HepG2 (cell line): ENCODE measurements around the gene RIT2.

ENCODE experiments used
- EP300 ChIP-seq, 3 experiments: sonication (generic) in 1 of 3; formaldehyde crosslinking in 1 of 3; IDR thresholded peaks; 2 replicates each; pipeline versions ENCODE4 v1.5.1 to v1.6.1; 2011 to 2020; ENCODE audit warnings: low read depth in 2 of 3, low read length in 2 of 3, borderline replicate concordance in 1 of 3, improper control_type of control experiment in 1 of 3, mild to moderate bottlenecking in 1 of 3, missing genetic modification reagents in 1 of 3, moderate library complexity in 1 of 3
- ETV6 ChIP-seq: sonication (generic); formaldehyde crosslinking; conservative IDR thresholded peaks from 2 replicates; pipeline ENCODE4 v1.4.0; 2020; ENCODE audit warnings: missing genetic modification reagents
- HDAC6 ChIP-seq: fragments of 200-600 bp; sonication (generic); IDR thresholded peaks from 2 replicates; pipeline ENCODE4 v1.7.0; 2017; ENCODE audit warnings: mild to moderate bottlenecking, antibody characterized with exemption, low read length, low read depth
- POLR2A ChIP-seq, 2 experiments: IDR thresholded peaks; 2 replicates each; pipeline ENCODE4 v1.6.1; 2011; ENCODE audit warnings: low read depth in 2 of 2, low read length in 2 of 2, mild to moderate bottlenecking in 1 of 2, moderate library complexity in 1 of 2; ENCODE audit not compliant: insufficient read depth in 1 of 2
- SIX1 ChIP-seq: sonication (generic); formaldehyde crosslinking; IDR thresholded peaks from 2 replicates; pipeline ENCODE4 v1.4.0; 2020; ENCODE audit warnings: missing genetic modification reagents, borderline replicate concordance
- SRF ChIP-seq: IDR thresholded peaks from 2 replicates; pipeline ENCODE4 v1.6.1; 2011; ENCODE audit warnings: mild to moderate bottlenecking, low read depth, low read length, moderate library complexity
- ZNF335 ChIP-seq: sonication (generic); formaldehyde crosslinking; IDR thresholded peaks from 2 replicates; pipeline ENCODE4 v1.4.0; 2020; ENCODE audit warnings: missing genetic modification reagents
- ZNF782 ChIP-seq: sonication (generic); formaldehyde crosslinking; IDR thresholded peaks from 2 replicates; pipeline ENCODE4 v1.4.0; 2020; ENCODE audit warnings: missing genetic modification reagents, mild to moderate bottlenecking, borderline replicate concordance
- TF ChIP-seq, protein P1 (sequence below): sonication (generic); formaldehyde crosslinking; IDR thresholded peaks from 2 replicates; pipeline ENCODE4 v1.8.1; 2022; ENCODE audit warnings: low read depth, mild to moderate bottlenecking, missing genetic modification reagents
- TF ChIP-seq, protein P2 (sequence below), 2 experiments: IDR thresholded peaks; 2 replicates each; pipeline ENCODE4 v1.6.1; 2011 to 2012; ENCODE audit warnings: low read length in 2 of 2, borderline replicate concordance in 1 of 2, low read depth in 1 of 2, mild to moderate bottlenecking in 1 of 2, moderate library complexity in 1 of 2
- TF ChIP-seq, protein P3 (sequence below): sonication (generic); formaldehyde crosslinking; IDR thresholded peaks from 2 replicates; pipeline ENCODE4 v1.8.1; 2022; ENCODE audit warnings: mild to moderate bottlenecking, missing genetic modification reagents
- TF ChIP-seq, protein P4 (sequence below), 2 experiments: sonication (generic) in 1 of 2; formaldehyde crosslinking in 1 of 2; IDR thresholded peaks; 2 replicates each; pipeline versions ENCODE4 v1.4.0 to v1.6.1; 2016 to 2020; ENCODE audit warnings: borderline replicate concordance in 1 of 2, low read depth in 1 of 2, mild to moderate bottlenecking in 1 of 2, missing genetic modification reagents in 1 of 2

DNA sequence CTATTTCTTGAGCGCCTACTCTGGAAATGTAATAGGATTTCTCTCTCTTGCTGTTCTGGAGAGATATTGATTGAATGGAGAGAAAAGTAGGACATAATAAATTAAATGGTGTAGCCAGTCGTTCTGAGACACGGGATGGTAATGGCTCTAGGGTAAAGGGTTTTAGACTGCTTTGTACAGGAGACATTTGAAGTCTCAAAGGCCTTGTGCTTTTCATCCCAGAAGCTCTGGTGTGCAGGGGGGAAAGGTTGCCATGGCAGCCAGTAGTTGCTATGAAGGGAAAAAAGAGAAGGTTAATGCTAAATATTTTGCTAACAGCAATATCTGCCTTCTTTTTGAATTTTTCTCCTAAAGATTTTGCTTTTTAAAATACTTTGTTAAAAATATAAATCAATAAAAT, 359.3 kb downstream of the RIT2 start:
- TF ChIP-seq ZNF782 (no peak), EP300 (IDR thresholded peaks at IDR 0.05; ENCODE audit: low read depth in 2 of 2, low read length in 2 of 2) (no peak), EP300 (CRISPR knock-in tag; IDR thresholded peaks at IDR 0.05; ENCODE audit: borderline replicate concordance) (no peak), POLR2A (IDR thresholded peaks at IDR 0.05; ENCODE audit: insufficient read depth in 1 of 2, low read depth in 2 of 2, low read length in 2 of 2) (no peak), HDAC6 (no peak), ZNF335 (CRISPR knock-in tag) (no peak), ETV6 (no peak), SIX1 (CRISPR knock-in tag) (no peak), SRF (no peak)
- TF ChIP-seq, protein P1, sequence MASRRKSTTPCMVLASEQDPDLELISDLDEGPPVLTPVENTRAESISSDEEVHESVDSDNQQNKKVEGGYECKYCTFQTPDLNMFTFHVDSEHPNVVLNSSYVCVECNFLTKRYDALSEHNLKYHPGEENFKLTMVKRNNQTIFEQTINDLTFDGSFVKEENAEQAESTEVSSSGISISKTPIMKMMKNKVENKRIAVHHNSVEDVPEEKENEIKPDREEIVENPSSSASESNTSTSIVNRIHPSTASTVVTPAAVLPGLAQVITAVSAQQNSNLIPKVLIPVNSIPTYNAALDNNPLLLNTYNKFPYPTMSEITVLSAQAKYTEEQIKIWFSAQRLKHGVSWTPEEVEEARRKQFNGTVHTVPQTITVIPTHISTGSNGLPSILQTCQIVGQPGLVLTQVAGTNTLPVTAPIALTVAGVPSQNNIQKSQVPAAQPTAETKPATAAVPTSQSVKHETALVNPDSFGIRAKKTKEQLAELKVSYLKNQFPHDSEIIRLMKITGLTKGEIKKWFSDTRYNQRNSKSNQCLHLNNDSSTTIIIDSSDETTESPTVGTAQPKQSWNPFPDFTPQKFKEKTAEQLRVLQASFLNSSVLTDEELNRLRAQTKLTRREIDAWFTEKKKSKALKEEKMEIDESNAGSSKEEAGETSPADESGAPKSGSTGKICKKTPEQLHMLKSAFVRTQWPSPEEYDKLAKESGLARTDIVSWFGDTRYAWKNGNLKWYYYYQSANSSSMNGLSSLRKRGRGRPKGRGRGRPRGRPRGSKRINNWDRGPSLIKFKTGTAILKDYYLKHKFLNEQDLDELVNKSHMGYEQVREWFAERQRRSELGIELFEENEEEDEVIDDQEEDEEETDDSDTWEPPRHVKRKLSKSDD (CRISPR knock-in tag), result no peak
- TF ChIP-seq, protein P2, sequence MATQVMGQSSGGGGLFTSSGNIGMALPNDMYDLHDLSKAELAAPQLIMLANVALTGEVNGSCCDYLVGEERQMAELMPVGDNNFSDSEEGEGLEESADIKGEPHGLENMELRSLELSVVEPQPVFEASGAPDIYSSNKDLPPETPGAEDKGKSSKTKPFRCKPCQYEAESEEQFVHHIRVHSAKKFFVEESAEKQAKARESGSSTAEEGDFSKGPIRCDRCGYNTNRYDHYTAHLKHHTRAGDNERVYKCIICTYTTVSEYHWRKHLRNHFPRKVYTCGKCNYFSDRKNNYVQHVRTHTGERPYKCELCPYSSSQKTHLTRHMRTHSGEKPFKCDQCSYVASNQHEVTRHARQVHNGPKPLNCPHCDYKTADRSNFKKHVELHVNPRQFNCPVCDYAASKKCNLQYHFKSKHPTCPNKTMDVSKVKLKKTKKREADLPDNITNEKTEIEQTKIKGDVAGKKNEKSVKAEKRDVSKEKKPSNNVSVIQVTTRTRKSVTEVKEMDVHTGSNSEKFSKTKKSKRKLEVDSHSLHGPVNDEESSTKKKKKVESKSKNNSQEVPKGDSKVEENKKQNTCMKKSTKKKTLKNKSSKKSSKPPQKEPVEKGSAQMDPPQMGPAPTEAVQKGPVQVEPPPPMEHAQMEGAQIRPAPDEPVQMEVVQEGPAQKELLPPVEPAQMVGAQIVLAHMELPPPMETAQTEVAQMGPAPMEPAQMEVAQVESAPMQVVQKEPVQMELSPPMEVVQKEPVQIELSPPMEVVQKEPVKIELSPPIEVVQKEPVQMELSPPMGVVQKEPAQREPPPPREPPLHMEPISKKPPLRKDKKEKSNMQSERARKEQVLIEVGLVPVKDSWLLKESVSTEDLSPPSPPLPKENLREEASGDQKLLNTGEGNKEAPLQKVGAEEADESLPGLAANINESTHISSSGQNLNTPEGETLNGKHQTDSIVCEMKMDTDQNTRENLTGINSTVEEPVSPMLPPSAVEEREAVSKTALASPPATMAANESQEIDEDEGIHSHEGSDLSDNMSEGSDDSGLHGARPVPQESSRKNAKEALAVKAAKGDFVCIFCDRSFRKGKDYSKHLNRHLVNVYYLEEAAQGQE (IDR thresholded peaks at IDR 0.05; ENCODE audit: borderline replicate concordance in 1 of 2, low read depth in 1 of 2, low read length in 2 of 2), result no peak
- TF ChIP-seq, protein P3, sequence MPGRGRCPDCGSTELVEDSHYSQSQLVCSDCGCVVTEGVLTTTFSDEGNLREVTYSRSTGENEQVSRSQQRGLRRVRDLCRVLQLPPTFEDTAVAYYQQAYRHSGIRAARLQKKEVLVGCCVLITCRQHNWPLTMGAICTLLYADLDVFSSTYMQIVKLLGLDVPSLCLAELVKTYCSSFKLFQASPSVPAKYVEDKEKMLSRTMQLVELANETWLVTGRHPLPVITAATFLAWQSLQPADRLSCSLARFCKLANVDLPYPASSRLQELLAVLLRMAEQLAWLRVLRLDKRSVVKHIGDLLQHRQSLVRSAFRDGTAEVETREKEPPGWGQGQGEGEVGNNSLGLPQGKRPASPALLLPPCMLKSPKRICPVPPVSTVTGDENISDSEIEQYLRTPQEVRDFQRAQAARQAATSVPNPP (CRISPR knock-in tag), result no peak
- TF ChIP-seq, protein P4, sequence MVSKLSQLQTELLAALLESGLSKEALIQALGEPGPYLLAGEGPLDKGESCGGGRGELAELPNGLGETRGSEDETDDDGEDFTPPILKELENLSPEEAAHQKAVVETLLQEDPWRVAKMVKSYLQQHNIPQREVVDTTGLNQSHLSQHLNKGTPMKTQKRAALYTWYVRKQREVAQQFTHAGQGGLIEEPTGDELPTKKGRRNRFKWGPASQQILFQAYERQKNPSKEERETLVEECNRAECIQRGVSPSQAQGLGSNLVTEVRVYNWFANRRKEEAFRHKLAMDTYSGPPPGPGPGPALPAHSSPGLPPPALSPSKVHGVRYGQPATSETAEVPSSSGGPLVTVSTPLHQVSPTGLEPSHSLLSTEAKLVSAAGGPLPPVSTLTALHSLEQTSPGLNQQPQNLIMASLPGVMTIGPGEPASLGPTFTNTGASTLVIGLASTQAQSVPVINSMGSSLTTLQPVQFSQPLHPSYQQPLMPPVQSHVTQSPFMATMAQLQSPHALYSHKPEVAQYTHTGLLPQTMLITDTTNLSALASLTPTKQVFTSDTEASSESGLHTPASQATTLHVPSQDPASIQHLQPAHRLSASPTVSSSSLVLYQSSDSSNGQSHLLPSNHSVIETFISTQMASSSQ (IDR thresholded peaks at IDR 0.05; ENCODE audit: low read depth), result no peak
- TF ChIP-seq, protein P4 (CRISPR knock-in tag; IDR thresholded peaks at IDR 0.05; ENCODE audit: borderline replicate concordance), result no peak
